HEK293 (cell line): ENCODE results near the gene PLA2G4B.
A peak's percentile ranks its signal among the peaks of the same experiment; 100 is the strongest.

Experiments used
- CTCF ChIA-PET: fragments of 350-600 bp; formaldehyde crosslinking; extraction: SDS; loops from one replicate; lab custom pipeline; 2021; ENCODE audit warnings: antibody characterized with exemption; lab: Yijun Ruan, JAX
- POLR2A ChIA-PET: fragments of 300-600 bp; formaldehyde crosslinking; extraction: SDS; loops from one replicate; lab custom pipeline; 2020; ENCODE audit warnings: antibody characterized with exemption, inconsistent platforms; lab: Yijun Ruan, JAX
- H3K27ac ChIP-seq: fragments of 200-500 bp; sonication (Bioruptor generic); 2 replicates; pipeline ENCODE4 v1.5.1; 2014; ENCODE audit warnings: low read depth, low read length, control low read depth, inconsistent platforms; ENCODE audit errors: extremely low read depth
- H3K36me3 ChIP-seq, 2 experiments: fragments of 200-500 bp in 1 of 2; sonication (Bioruptor generic) in 1 of 2; 1 replicate in 1 of 2; 2 replicates in 1 of 2; pipeline ENCODE4 v1.5.1; 2014 to 2017; ENCODE audit warnings: inconsistent platforms in 2 of 2, low read length in 2 of 2; ENCODE audit not compliant: control insufficient read depth in 2 of 2, insufficient read depth in 1 of 2
- H3K4me1 ChIP-seq: fragments of 200-500 bp; sonication (Bioruptor generic); 2 replicates; pipeline ENCODE4 v1.5.1; 2014; ENCODE audit warnings: mild to moderate bottlenecking, low read length, inconsistent platforms; ENCODE audit not compliant: control insufficient read depth, insufficient read depth
- H3K4me3 ChIP-seq: 2 replicates; pipeline ENCODE4 v1.5.1; 2011; ENCODE audit warnings: low read depth, mild to moderate bottlenecking, control low read depth, low read length, moderate library complexity
- H3K9me3 ChIP-seq: fragments of 200-500 bp; sonication (Bioruptor generic); 2 replicates; pipeline ENCODE4 v1.5.1; 2014; ENCODE audit warnings: low read depth, low read length, inconsistent platforms; ENCODE audit not compliant: control insufficient read depth, insufficient read depth
- EGR2 ChIP-seq: fragments of 450-650 bp; formaldehyde crosslinking; IDR thresholded peaks from 2 replicates; pipeline ENCODE4 v1.5.1; 2016; ENCODE audit warnings: low read depth, missing biosample characterization, missing genetic modification characterization
- INSM2 ChIP-seq: fragments of 450-650 bp; formaldehyde crosslinking; IDR thresholded peaks from 2 replicates; pipeline ENCODE4 v1.5.1; 2016; ENCODE audit warnings: missing biosample characterization, missing genetic modification characterization
- KLF1 ChIP-seq: fragments of 450-650 bp; formaldehyde crosslinking; IDR thresholded peaks from 2 replicates; pipeline ENCODE4 v1.5.1; 2016; ENCODE audit warnings: missing biosample characterization, missing genetic modification characterization
- KLF8 ChIP-seq: fragments of 450-650 bp; formaldehyde crosslinking; IDR thresholded peaks from 2 replicates; pipeline ENCODE4 v1.5.1; 2016; ENCODE audit warnings: missing biosample characterization, missing genetic modification characterization
- KLF9 ChIP-seq: fragments of 450-650 bp; formaldehyde crosslinking; IDR thresholded peaks from 2 replicates; pipeline ENCODE4 v1.5.1; 2016; ENCODE audit warnings: missing biosample characterization, missing genetic modification characterization, low read depth
- SALL2 ChIP-seq: fragments of 450-650 bp; formaldehyde crosslinking; IDR thresholded peaks from 2 replicates; pipeline ENCODE4 v1.5.0; 2017; ENCODE audit warnings: missing biosample characterization, mild to moderate bottlenecking, missing genetic modification characterization, borderline replicate concordance
- SCRT1 ChIP-seq: fragments of 450-650 bp; formaldehyde crosslinking; IDR thresholded peaks from 2 replicates; pipeline ENCODE4 v1.5.1; 2016; ENCODE audit warnings: missing biosample characterization, missing genetic modification characterization, borderline replicate concordance
- SP7 ChIP-seq: fragments of 450-650 bp; formaldehyde crosslinking; IDR thresholded peaks from 2 replicates; pipeline ENCODE4 v1.5.1; 2016; ENCODE audit warnings: missing biosample characterization, missing genetic modification characterization
- ZBTB20 ChIP-seq: fragments of 450-650 bp; formaldehyde crosslinking; IDR thresholded peaks from 2 replicates; pipeline ENCODE4 v1.5.1; 2016; ENCODE audit warnings: missing biosample characterization, missing genetic modification characterization
- ZBTB44 ChIP-seq: fragments of 450-650 bp; IDR thresholded peaks from 2 replicates; pipeline ENCODE4 v1.5.1; 2018; ENCODE audit warnings: missing biosample characterization, mild to moderate bottlenecking, missing genetic modification characterization
- ZFP3 ChIP-seq: fragments of 450-650 bp; formaldehyde crosslinking; IDR thresholded peaks from 2 replicates; pipeline ENCODE4 v1.5.1; 2016; ENCODE audit warnings: low read depth, missing biosample characterization, missing genetic modification characterization
- ZNF10 ChIP-seq: fragments of 450-650 bp; formaldehyde crosslinking; IDR thresholded peaks from 2 replicates; pipeline ENCODE4 v1.5.1; 2017; ENCODE audit warnings: missing biosample characterization, missing genetic modification characterization
- ZNF114 ChIP-seq: fragments of 450-650 bp; formaldehyde crosslinking; IDR thresholded peaks from 2 replicates; pipeline ENCODE4 v1.5.0; 2017; ENCODE audit warnings: missing biosample characterization, missing genetic modification characterization
- ZNF202 ChIP-seq: fragments of 450-650 bp; formaldehyde crosslinking; IDR thresholded peaks from 2 replicates; pipeline ENCODE4 v1.5.1; 2016; ENCODE audit warnings: missing biosample characterization, missing genetic modification characterization, borderline replicate concordance
- ZNF223 ChIP-seq: fragments of 450-650 bp; formaldehyde crosslinking; IDR thresholded peaks from 2 replicates; pipeline ENCODE4 v1.5.1; 2016; ENCODE audit warnings: missing biosample characterization, missing genetic modification characterization
- ZNF394 ChIP-seq: fragments of 450-650 bp; formaldehyde crosslinking; IDR thresholded peaks from 2 replicates; pipeline ENCODE4 v1.5.1; 2016; ENCODE audit warnings: missing biosample characterization, missing genetic modification characterization, mild to moderate bottlenecking, moderate library complexity, borderline replicate concordance
- ZNF398 ChIP-seq: fragments of 450-650 bp; formaldehyde crosslinking; IDR thresholded peaks from 2 replicates; pipeline ENCODE4 v1.5.1; 2017; ENCODE audit warnings: missing biosample characterization, missing genetic modification characterization
- ZNF404 ChIP-seq: fragments of 450-650 bp; formaldehyde crosslinking; IDR thresholded peaks from 2 replicates; pipeline ENCODE4 v1.5.1; 2017; ENCODE audit warnings: missing biosample characterization, missing genetic modification characterization
- ZNF501 ChIP-seq: fragments of 450-650 bp; formaldehyde crosslinking; IDR thresholded peaks from 2 replicates; pipeline ENCODE4 v1.5.1; 2016; ENCODE audit warnings: missing biosample characterization, missing genetic modification characterization
- ZNF549 ChIP-seq: fragments of 450-650 bp; IDR thresholded peaks from 2 replicates; pipeline ENCODE4 v1.5.1; 2018; ENCODE audit warnings: missing biosample characterization, missing genetic modification characterization, mild to moderate bottlenecking, inconsistent platforms, moderate library complexity
- ZNF561 ChIP-seq: fragments of 450-650 bp; IDR thresholded peaks from 2 replicates; pipeline ENCODE4 v1.5.1; 2018; ENCODE audit warnings: missing biosample characterization, missing genetic modification characterization, borderline replicate concordance
- ZNF621 ChIP-seq: fragments of 450-650 bp; formaldehyde crosslinking; IDR thresholded peaks from 2 replicates; pipeline ENCODE4 v1.5.1; 2017; ENCODE audit warnings: missing biosample characterization, missing genetic modification characterization
- ZNF623 ChIP-seq: fragments of 450-650 bp; formaldehyde crosslinking; IDR thresholded peaks from 2 replicates; pipeline ENCODE4 v1.5.1; 2016; ENCODE audit warnings: missing biosample characterization, missing genetic modification characterization
- ZNF624 ChIP-seq: fragments of 450-650 bp; formaldehyde crosslinking; IDR thresholded peaks from 2 replicates; pipeline ENCODE4 v1.5.1; 2017; ENCODE audit warnings: missing biosample characterization, missing genetic modification characterization
- ZNF704 ChIP-seq: fragments of 450-650 bp; formaldehyde crosslinking; IDR thresholded peaks from 2 replicates; pipeline ENCODE4 v1.5.1; 2016; ENCODE audit warnings: missing biosample characterization, missing genetic modification characterization
- ZNF776 ChIP-seq: fragments of 450-650 bp; formaldehyde crosslinking; IDR thresholded peaks from 2 replicates; pipeline ENCODE4 v1.5.0; 2017; ENCODE audit warnings: missing biosample characterization, missing genetic modification characterization, borderline replicate concordance
- ZSCAN23 ChIP-seq: fragments of 450-650 bp; formaldehyde crosslinking; IDR thresholded peaks from 2 replicates; pipeline ENCODE4 v1.5.1; 2016; ENCODE audit warnings: missing biosample characterization, missing genetic modification characterization

PLA2G4B gene

GRCh38 chr15:41842229-41842628 is 3.6 kb downstream of the PLA2G4B start:
- POLR2A ChIA-PET: no interaction called here
- CTCF ChIA-PET: no interaction called here
- Histone ChIP-seq H3K9me3 (no peaks in the 10 kb centered on the region), H3K4me3 (no peak overlapping the region), H3K36me3 (peaks cover 0 to under 1% of the 10 kb centered on the region in 2 experiments; a peak in 1 of 3 replicates), H3K4me1 (no peaks in the 10 kb centered on the region), H3K27ac (no peak overlapping the region)
- TF ChIP-seq ZNF776 (tag by site-specific recombination) (no peak), SCRT1 (tag by site-specific recombination) (no peak), EGR2 (tag by site-specific recombination) (no peak), KLF1 (tag by site-specific recombination) (peak; percentile 78), ZNF549 (tag by site-specific recombination) (no peak), ZBTB44 (tag by site-specific recombination) (no peak), ZNF10 (tag by site-specific recombination) (peak; percentile 88), ZNF202 (tag by site-specific recombination) (no peak)

- Histone ChIP-seq H3K27ac (no peak overlapping the region), H3K9me3 (no peaks in the 10 kb centered on the region), H3K4me3 (no peak overlapping the region), H3K36me3 (peaks cover 0 to 11% of the 10 kb centered on the region in 2 experiments; a peak in 1 of 3 replicates), H3K4me1 (no peaks in the 10 kb centered on the region)
- no peak for TF ChIP-seq ZNF398 (tag by site-specific recombination)
- no peak for TF ChIP-seq ZNF704 (tag by site-specific recombination)
- no peak for TF ChIP-seq ZNF501
- no peak for TF ChIP-seq ZBTB20 (tag by site-specific recombination)
- TF ChIP-seq ZNF114: no peak
- no peak for TF ChIP-seq ZNF621 (tag by site-specific recombination)
- no peak for TF ChIP-seq ZNF561 (tag by site-specific recombination)
- TF ChIP-seq ZNF623 (tag by site-specific recombination): no peak
- TF ChIP-seq ZNF223: no peak
- TF ChIP-seq ZSCAN23: no peak
- TF ChIP-seq KLF8: no peak
- no peak for TF ChIP-seq ZNF404 (tag by site-specific recombination)
- no peak for TF ChIP-seq SALL2 (tag by site-specific recombination)
- TF ChIP-seq ZFP3 (tag by site-specific recombination): no peak
- TF ChIP-seq SP7 (tag by site-specific recombination): no peak
- no peak for TF ChIP-seq ZNF394 (tag by site-specific recombination)
- no peak for TF ChIP-seq INSM2 (tag by site-specific recombination)
- no peak for TF ChIP-seq ZNF624 (tag by site-specific recombination)
- no peak for TF ChIP-seq KLF9
- ChIA-PET POLR2A (no interaction called here), CTCF (no interaction called here)
Observed at GRCh38 chr15:41843571-41843970, 4.9 kb downstream of the PLA2G4B start.
